ENCODE measurements around the gene NAV3.

Gene NAV3

GRCh38 chr12:78120306-78120705, 289.6 kb downstream of the NAV3 start:
- peak overlapping the region; percentile 77 for H3K27ac ChIP-seq
- TF ChIP-seq, protein P1, sequence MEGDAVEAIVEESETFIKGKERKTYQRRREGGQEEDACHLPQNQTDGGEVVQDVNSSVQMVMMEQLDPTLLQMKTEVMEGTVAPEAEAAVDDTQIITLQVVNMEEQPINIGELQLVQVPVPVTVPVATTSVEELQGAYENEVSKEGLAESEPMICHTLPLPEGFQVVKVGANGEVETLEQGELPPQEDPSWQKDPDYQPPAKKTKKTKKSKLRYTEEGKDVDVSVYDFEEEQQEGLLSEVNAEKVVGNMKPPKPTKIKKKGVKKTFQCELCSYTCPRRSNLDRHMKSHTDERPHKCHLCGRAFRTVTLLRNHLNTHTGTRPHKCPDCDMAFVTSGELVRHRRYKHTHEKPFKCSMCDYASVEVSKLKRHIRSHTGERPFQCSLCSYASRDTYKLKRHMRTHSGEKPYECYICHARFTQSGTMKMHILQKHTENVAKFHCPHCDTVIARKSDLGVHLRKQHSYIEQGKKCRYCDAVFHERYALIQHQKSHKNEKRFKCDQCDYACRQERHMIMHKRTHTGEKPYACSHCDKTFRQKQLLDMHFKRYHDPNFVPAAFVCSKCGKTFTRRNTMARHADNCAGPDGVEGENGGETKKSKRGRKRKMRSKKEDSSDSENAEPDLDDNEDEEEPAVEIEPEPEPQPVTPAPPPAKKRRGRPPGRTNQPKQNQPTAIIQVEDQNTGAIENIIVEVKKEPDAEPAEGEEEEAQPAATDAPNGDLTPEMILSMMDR (conservative IDR thresholded peaks at IDR 0.05) = no peak

GRCh38 chr12:78120866-78121560, 290.3 kb downstream of the NAV3 start:
- TF ChIP-seq, protein P1 (conservative IDR thresholded peaks at IDR 0.05) = peak; percentile 77
- H3K27ac ChIP-seq = peak overlapping the region; percentile 77

- peak overlapping the region; percentile 77 for H3K27ac ChIP-seq
- TF ChIP-seq, protein P1 (conservative IDR thresholded peaks at IDR 0.05) = no peak
These were observed 291.4 kb downstream of the NAV3 start for GRCh38 chr12:78121969-78122610.

- TF ChIP-seq, protein P1 (conservative IDR thresholded peaks at IDR 0.05) = no peak
- H3K27ac ChIP-seq = no peak overlapping the region
These were observed 297.5 kb downstream of the NAV3 start for GRCh38 chr12:78128211-78128610.

- H3K27ac ChIP-seq = no peak overlapping the region
- TF ChIP-seq, protein P1 (conservative IDR thresholded peaks at IDR 0.05) = no peak
These were observed 313.0 kb downstream of the NAV3 start for GRCh38 chr12:78143717-78144116.

GRCh38 chr12:78145398-78145797, 314.7 kb downstream of the NAV3 start:
- TF ChIP-seq, protein P1 (conservative IDR thresholded peaks at IDR 0.05) = no peak
- no peak overlapping the region for H3K27ac ChIP-seq

DNA sequence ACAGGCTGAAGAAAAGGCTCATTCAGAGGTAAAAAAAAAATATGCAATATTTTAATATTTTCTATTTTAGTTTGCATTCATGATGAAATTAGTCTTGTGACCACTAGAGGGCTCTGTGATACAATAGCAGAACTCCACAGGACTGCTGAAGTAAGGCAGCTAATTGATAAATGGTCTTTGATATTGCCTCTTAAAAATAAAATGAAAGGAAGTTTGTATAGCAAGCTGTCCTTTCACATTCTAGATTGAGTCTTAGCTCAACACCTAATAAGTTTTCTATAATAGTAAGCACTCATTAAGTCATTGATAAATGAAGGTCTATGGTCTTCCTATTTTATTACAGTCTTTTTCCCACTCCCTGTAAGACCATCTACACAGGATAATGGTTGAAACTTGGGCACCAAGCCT, 315.7 kb downstream of the NAV3 start:
- TF ChIP-seq, protein P1 (conservative IDR thresholded peaks at IDR 0.05) = peak; percentile 95
- H3K27ac ChIP-seq = no peak overlapping the region
